Lower lobe of right lung (tissue), 2 donors: ENCODE measurements around the gene MDFIC. TPM values are rescaled to one million over a fixed set of nuclear protein-coding genes. Genes with fewer than 3 reads are reported as not detected.

Experiments
- ATAC-seq, 2 donors: fragments of 200-7000 bp; cut with Tn5 transposase; one replicate each; pipeline ENCODE4 v1.9.1; 2020 to 2022; ENCODE audit warnings: mild to moderate bottlenecking in 2 of 2, moderate library complexity in 2 of 2
- DNase-seq: peaks from one replicate; pipeline ENCODE4 v3.0.0-alpha.2; 2020
- H3K27ac ChIP-seq: fragments of 200-600 bp; one replicate; pipeline ENCODE4 v1.8.0; 2022
- H3K27me3 ChIP-seq: fragments of 200-600 bp; one replicate; pipeline ENCODE4 v1.8.0; 2022; ENCODE audit warnings: low read depth
- H3K36me3 ChIP-seq: fragments of 200-600 bp; one replicate; pipeline ENCODE4 v1.8.0; 2022; ENCODE audit warnings: mild to moderate bottlenecking
- H3K4me1 ChIP-seq: fragments of 200-600 bp; one replicate; pipeline ENCODE4 v1.8.0; 2022
- H3K4me3 ChIP-seq: fragments of 200-600 bp; one replicate; pipeline ENCODE4 v1.8.0; 2022; ENCODE audit warnings: mild to moderate bottlenecking
- H3K9me3 ChIP-seq: fragments of 200-600 bp; one replicate; pipeline ENCODE4 v1.8.0; 2022
- CTCF ChIP-seq: fragments of 200-600 bp; IDR thresholded peaks from one replicate; pipeline ENCODE4 v1.8.0; 2022; ENCODE audit warnings: antibody characterized with exemption, mild to moderate bottlenecking
- intact Hi-C: fragments of 100-400 bp; cut with DNase I; formaldehyde crosslinking; loops from one replicate; pipeline ENCODE4 v1.11.0; 2022
- total RNA-seq: library from RNA; stranded (reverse); fragmentation: NEBNext Ultra II Directional; extraction: Animal tissue kit (Norgen Biotek cat#: 25700); gene quantifications from one replicate; pipeline ENCODE4 v1.2.1, GENCODE V29; 2021
- donor health status: DM: no; HTN: yes; CAD: no; lungs with severe emphysema.

The MDFIC gene
- total RNA-seq, 1 donor from 2014 or later, result 46.3 TPM

DNA sequence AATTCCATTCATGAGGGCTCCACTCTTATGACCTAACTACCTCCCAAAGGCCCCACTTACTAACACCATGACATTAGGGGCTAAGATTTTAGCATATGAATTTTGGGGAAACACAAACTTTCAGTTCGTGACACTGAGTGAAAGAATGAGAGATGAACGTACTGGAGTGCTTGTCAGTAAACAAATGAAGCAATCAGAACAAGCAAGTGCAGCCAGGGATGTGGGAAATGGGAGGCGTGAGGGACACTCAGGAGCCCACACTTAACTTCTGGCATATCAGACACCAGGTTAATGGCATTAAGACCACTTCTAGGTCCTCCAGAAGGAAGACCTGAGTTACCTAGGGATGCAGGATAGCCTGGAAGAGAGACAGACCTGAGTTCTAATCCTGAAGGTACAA lies 2.3 kb upstream of the MDFIC start:
- DNase-seq (no peak), ATAC-seq (no peak)
- no peak overlapping the region for H3K4me3 ChIP-seq
- no peaks in the 10 kb centered on the region for H3K9me3 ChIP-seq
- no peak overlapping the region for H3K27ac ChIP-seq
- H3K36me3 ChIP-seq, result no peaks in the 10 kb centered on the region
- TF ChIP-seq CTCF, result no peak
- peaks cover 13% of the 10 kb centered on the region for H3K4me1 ChIP-seq
- intact Hi-C loops, result no loop called here
- H3K27me3 ChIP-seq, result no peaks in the 10 kb centered on the region

- intact Hi-C loops, result no loop called here
- H3K27me3 ChIP-seq, result no peaks in the 10 kb centered on the region
- peak; percentile 43 for DNase-seq
- H3K9me3 ChIP-seq, result no peaks in the 10 kb centered on the region
- no peak for TF ChIP-seq CTCF
- ATAC-seq, result peak; percentile 1 to 15
- peaks cover 33% of the 10 kb centered on the region for H3K4me1 ChIP-seq
- no peaks in the 10 kb centered on the region for H3K36me3 ChIP-seq
- H3K27ac ChIP-seq, result peak overlapping the region; percentile 89
- peak overlapping the region; percentile 86 for H3K4me3 ChIP-seq
These were observed 266 bp upstream of the MDFIC start for GRCh38 chr7:114921631-114922025.

DNA sequence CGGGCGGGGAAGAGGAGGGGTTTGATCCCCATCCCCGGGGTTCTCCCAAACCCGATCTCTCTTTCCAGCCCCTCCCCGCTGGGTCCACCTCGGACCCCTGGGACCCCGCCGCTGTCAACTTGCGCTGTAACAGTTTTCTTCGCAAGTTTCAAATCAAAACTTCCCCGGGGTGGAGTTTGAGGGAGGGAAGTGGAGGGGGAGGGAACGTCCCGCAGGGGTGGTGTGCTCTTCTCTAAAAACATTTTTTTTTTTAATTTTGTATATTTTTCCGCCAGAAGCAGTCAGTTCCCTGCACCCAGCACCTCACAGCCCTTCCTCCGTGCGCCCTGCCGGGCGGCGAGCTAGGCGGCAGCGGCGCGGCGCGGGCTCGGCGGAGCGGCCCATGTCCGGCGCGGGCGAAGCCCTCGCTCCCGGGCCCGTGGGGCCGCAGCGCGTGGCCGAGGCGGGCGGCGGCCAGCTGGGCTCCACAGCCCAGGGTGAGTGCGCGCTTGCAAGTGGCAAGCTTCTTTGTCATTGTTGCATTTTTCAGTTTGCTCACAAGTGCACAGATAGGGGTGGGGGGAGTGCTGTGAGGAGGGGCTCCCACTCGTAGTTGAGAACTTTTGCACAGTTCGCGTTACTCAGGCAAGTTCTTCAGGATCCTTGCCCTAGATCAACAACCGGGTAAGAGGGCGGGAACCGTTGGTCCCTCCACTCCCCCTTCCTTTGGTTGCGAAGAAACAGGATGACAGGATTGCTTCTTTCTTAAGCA lies 933 bp downstream of the MDFIC start:
- H3K36me3 ChIP-seq, result no peaks in the 10 kb centered on the region
- ATAC-seq (peak; percentile 81 to 86), DNase-seq (peak; percentile 65)
- TF ChIP-seq CTCF, result no peak
- peak overlapping the region; percentile 89 for H3K27ac ChIP-seq
- no peaks in the 10 kb centered on the region for H3K9me3 ChIP-seq
- peak overlapping the region; percentile 86 for H3K4me3 ChIP-seq
- H3K27me3 ChIP-seq, result no peaks in the 10 kb centered on the region
- peaks cover 41% of the 10 kb centered on the region for H3K4me1 ChIP-seq
- intact Hi-C loops, result no loop called here

DNA sequence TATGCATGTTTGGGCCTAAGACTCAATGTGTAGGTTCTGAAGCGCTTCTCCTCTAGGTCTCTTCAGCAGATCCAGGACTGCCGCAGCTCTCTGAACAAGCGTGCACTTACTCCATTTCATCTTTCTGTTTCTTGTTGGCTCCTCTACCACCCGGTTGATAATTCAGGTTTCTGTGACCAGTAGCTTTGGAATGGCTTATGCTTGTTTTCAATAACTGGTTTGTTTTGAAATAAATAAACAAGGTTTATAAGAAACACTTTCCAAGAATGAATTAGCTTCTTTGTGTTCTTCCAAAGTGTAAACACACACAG lies 1.5 kb downstream of the MDFIC start:
- H3K4me3 ChIP-seq, result peak overlapping the region; percentile 86
- H3K27ac ChIP-seq, result peak overlapping the region; percentile 89
- no peak for TF ChIP-seq CTCF
- intact Hi-C loops, result no loop called here
- no peaks in the 10 kb centered on the region for H3K27me3 ChIP-seq
- DNase-seq (no peak), ATAC-seq (no peak)
- H3K4me1 ChIP-seq, result peaks cover 45% of the 10 kb centered on the region
- no peaks in the 10 kb centered on the region for H3K9me3 ChIP-seq
- H3K36me3 ChIP-seq, result no peaks in the 10 kb centered on the region

- DNase-seq (no peak), ATAC-seq (no peak)
- Histone ChIP-seq H3K9me3 (no peaks in the 10 kb centered on the region), H3K27me3 (no peaks in the 10 kb centered on the region), H3K4me3 (peak overlapping the region; percentile 86), H3K27ac (peak overlapping the region; percentile 89), H3K4me1 (peaks cover 50% of the 10 kb centered on the region), H3K36me3 (no peaks in the 10 kb centered on the region)
- no peak for TF ChIP-seq CTCF
- intact Hi-C loops, result no loop called here
These were observed 2.3 kb downstream of the MDFIC start for GRCh38 chr7:114924038-114924712.
